ENCODE measurements around the gene GNG12. TPM values are rescaled to one million over a fixed set of nuclear protein-coding genes. Genes with fewer than 3 reads are reported as not detected.

GNG12 gene
- total RNA-seq, 1 donor from 2014 or later, result 71.2 TPM

DNA sequence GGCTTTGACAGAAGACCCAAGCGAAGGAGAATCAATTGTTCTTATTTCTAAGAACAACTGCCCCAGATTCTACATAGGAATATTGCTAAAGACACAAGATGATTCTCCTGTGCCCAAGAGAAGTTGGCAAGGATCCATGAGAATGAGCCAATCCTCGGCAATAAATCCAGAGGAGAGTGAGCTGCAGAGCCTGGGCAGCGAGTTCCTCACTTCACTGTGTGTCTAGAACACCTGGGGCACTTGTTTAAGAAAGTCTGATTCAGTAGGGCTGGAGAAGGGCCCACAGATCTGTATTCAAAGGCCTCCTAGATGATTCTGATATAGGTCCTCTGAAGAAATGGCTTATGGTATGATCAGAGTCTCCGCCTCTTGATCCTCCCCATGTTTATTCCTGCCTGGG lies 116.5 kb downstream of the GNG12 start:
- peak overlapping the region; percentile 50 to 80 for H3K27ac ChIP-seq
- H3K4me1 ChIP-seq, result peaks cover 15 to 49% of the 10 kb centered on the region in 2 donors

GRCh38 chr1:67715819-67716218 lies 117.4 kb downstream of the GNG12 start:
- no peaks in the 10 kb centered on the region for H3K27me3 ChIP-seq
- no peaks in the 10 kb centered on the region for H3K36me3 ChIP-seq
- H3K4me3 ChIP-seq, result no peak overlapping the region
- intact Hi-C loops (cut with DNase I), result no loop called here
- no peak for TF ChIP-seq CTCF (IDR thresholded peaks at IDR 0.05)
- H3K27ac ChIP-seq, result peak overlapping the region; percentile 50 to 80
- DNase-seq (ENCODE audit: low spot score in 2 of 2), result no peak
- H3K9me3 ChIP-seq, result no peaks in the 10 kb centered on the region
- peaks cover 23 to 56% of the 10 kb centered on the region in 2 donors for H3K4me1 ChIP-seq

More for the DNA sequence above, 116.5 kb downstream of the GNG12 start:
- no peaks in the 10 kb centered on the region for H3K36me3 ChIP-seq
- no peak overlapping the region for H3K4me3 ChIP-seq
- DNase-seq (ENCODE audit: low spot score in 2 of 2), result no peak
- no peaks in the 10 kb centered on the region for H3K27me3 ChIP-seq
- TF ChIP-seq CTCF (IDR thresholded peaks at IDR 0.05), result no peak
- H3K9me3 ChIP-seq, result no peaks in the 10 kb centered on the region
- intact Hi-C loops (cut with DNase I), result no loop called here

GRCh38 chr1:67713057-67713846 lies 120.0 kb downstream of the GNG12 start:
- intact Hi-C loops (cut with DNase I), result no loop called here

DNA sequence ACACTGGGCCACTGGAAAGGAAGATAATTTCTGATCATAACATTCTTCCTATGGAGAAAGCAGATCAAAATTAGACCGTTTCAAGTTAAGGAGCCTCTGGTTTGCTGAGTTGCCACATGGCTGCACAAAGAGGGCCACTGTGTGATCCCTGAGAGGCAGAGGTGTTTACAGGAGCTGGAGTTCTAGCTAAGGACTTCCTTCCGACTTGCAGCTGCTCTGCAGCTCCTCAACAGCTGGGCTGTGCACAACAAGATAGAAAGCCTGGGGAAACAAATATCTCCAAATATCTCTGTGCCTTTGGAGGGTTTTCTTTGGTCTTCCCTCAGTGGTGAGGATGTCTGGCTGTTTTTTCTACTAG lies 121.4 kb downstream of the GNG12 start:
- intact Hi-C loops (cut with DNase I), result no loop called here
- Histone ChIP-seq H3K9me3 (no peaks in the 10 kb centered on the region), H3K4me3 (no peak overlapping the region), H3K27me3 (no peaks in the 10 kb centered on the region), H3K27ac (peak overlapping the region; percentile 67 to 80), H3K4me1 (peaks cover 28 to 80% of the 10 kb centered on the region in 2 donors), H3K36me3 (no peaks in the 10 kb centered on the region)
- no peak for TF ChIP-seq CTCF (IDR thresholded peaks at IDR 0.05)
- DNase-seq (ENCODE audit: low spot score in 2 of 2), result no peak

More at GRCh38 chr1:67713057-67713846, 120.0 kb downstream of the GNG12 start:
- Histone ChIP-seq H3K9me3 (no peaks in the 10 kb centered on the region), H3K4me1 (peaks cover 28 to 74% of the 10 kb centered on the region in 2 donors), H3K27ac (peak overlapping the region; percentile 67 to 80), H3K36me3 (no peaks in the 10 kb centered on the region), H3K27me3 (no peaks in the 10 kb centered on the region), H3K4me3 (no peak overlapping the region)
- no peak for DNase-seq (ENCODE audit: low spot score in 2 of 2)
- TF ChIP-seq CTCF (IDR thresholded peaks at IDR 0.05), result no peak

DNA sequence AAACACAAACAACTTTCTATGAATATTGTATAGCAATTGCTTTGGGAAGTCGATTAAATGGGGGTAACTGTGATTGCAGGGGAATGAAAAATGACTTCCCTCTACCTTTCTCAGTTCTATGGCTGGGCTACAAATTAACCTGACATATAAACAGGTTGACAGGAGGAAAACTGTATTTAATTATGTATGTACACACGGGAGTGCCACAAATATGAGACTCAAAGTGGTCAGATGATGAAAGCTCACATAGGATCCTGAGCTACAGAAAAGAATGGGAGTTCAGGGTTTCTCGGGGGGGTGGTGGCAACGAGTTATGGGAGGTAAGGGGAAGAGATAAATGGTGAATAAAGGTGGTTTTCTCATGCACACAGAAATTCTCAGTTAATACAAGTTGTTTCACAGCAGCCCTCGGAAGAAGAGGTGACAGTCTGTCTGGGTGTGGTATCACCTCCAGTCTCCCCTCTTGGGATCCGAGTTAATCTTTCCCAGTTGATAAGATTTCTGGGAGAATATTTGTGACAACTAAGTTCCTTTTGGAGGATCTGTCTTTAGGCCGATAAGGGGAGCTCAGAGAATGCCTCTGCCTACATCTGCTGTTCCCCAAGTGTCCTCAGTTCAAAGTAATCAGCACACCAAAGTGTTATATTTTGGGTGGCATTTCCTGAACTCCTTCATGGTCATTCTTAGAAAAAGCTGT lies 122.0 kb downstream of the GNG12 start:
- Histone ChIP-seq H3K36me3 (peaks cover 0 to 1% of the 10 kb centered on the region in 2 donors), H3K27me3 (no peaks in the 10 kb centered on the region), H3K4me3 (no peak overlapping the region), H3K9me3 (no peaks in the 10 kb centered on the region), H3K27ac (peak overlapping the region; percentile 67 to 80), H3K4me1 (peaks cover 29 to 77% of the 10 kb centered on the region in 2 donors)
- intact Hi-C loops (cut with DNase I), result no loop called here
- TF ChIP-seq CTCF (IDR thresholded peaks at IDR 0.05), result no peak
- DNase-seq (ENCODE audit: low spot score in 2 of 2), result no peak
